Hepatocyte (in vitro differentiated cells): ENCODE data around the gene FRAT2. TPM values are rescaled to one million over a fixed set of nuclear protein-coding genes. Genes with fewer than 3 reads are reported as not detected.

Source experiments
- DNase-seq: peaks from one replicate; pipeline ENCODE4 v3.0.0-alpha.2; 2016; ENCODE audit warnings: low spot score
- H2AFZ ChIP-seq: fragments of 200-600 bp; sonication (generic); 2 replicates; pipeline ENCODE4 v1.6.0; 2016; ENCODE audit warnings: antibody characterized with exemption, mild to moderate bottlenecking
- H3K27ac ChIP-seq: fragments of 200-600 bp; sonication (generic); 2 replicates; pipeline ENCODE4 v1.5.1; 2016; ENCODE audit warnings: mild to moderate bottlenecking
- H3K27me3 ChIP-seq: fragments of 200-600 bp; sonication (generic); 2 replicates; pipeline ENCODE4 v1.6.1; 2016
- H3K36me3 ChIP-seq: fragments of 200-600 bp; sonication (generic); replicated peaks from 2 replicates; pipeline ENCODE4 v1.5.1; 2016; ENCODE audit warnings: low read depth; ENCODE audit not compliant: insufficient read depth
- H3K4me1 ChIP-seq: fragments of 200-600 bp; sonication (generic); 2 replicates; pipeline ENCODE4 v1.5.1; 2016; ENCODE audit warnings: mild to moderate bottlenecking, moderate library complexity; ENCODE audit not compliant: insufficient read depth
- H3K4me2 ChIP-seq: fragments of 200-600 bp; sonication (generic); 2 replicates; pipeline ENCODE4 v1.6.0; 2016
- H3K4me3 ChIP-seq: fragments of 200-600 bp; sonication (generic); 2 replicates; pipeline ENCODE4 v1.5.1; 2016; ENCODE audit warnings: mild to moderate bottlenecking
- H3K79me2 ChIP-seq: fragments of 200-600 bp; sonication (generic); 2 replicates; pipeline ENCODE4 v1.6.0; 2017; ENCODE audit warnings: mild to moderate bottlenecking
- H3K9me2 ChIP-seq: fragments of 200-600 bp; sonication (generic); replicated peaks from 2 replicates; pipeline ENCODE4 v1.6.0; 2017; ENCODE audit warnings: mild to moderate bottlenecking; ENCODE audit not compliant: insufficient read depth
- H3K9me3 ChIP-seq: fragments of 200-600 bp; sonication (generic); 2 replicates; pipeline ENCODE4 v1.5.1; 2016; ENCODE audit warnings: low read depth, mild to moderate bottlenecking
- H4K20me1 ChIP-seq: fragments of 200-600 bp; sonication (generic); 2 replicates; pipeline ENCODE4 v1.6.0; 2016; ENCODE audit warnings: mild to moderate bottlenecking; ENCODE audit not compliant: insufficient read depth, poor library complexity, severe bottlenecking
- EZH2 ChIP-seq: fragments of 200-600 bp; sonication (generic); IDR thresholded peaks from 2 replicates; pipeline ENCODE4 v1.6.1; 2016; ENCODE audit warnings: antibody characterized with exemption, mild to moderate bottlenecking, borderline replicate concordance
- EZH2phosphoT487 ChIP-seq: fragments of 200-600 bp; sonication (generic); IDR thresholded peaks from one replicate; pipeline ENCODE4 v1.6.1; 2018; ENCODE audit warnings: antibody characterized with exemption, mild to moderate bottlenecking, low read depth, moderate library complexity; ENCODE audit not compliant: unreplicated experiment, severe bottlenecking
- WGBS: methylation state at CpG from one replicate; pipeline ENCODE4 v1.1.6; 2016; ENCODE audit warnings: low lambda C conversion rate; ENCODE audit errors: missing lambda C conversion rate; 5-methylcytosine and 5-hydroxymethylcytosine counted together
- polyA plus RNA-seq: library from polyadenylated mRNA; unstranded; fragments of >200 nt; fragmentation: Nextera tagmentation; extraction: Ambion mirVana; gene quantifications from 2 replicates; pipeline ENCODE4 v1.2.1, GENCODE V29; 2016
- total RNA-seq: library from RNA; depleted of rRNA; stranded (reverse); fragments of >200 nt; gene quantifications from 2 replicates; pipeline ENCODE4 v1.2.3, GENCODE V29; 2014
- TF ChIP-seq, protein P1 (sequence below): fragments of 200-600 bp; sonication (generic); IDR thresholded peaks from 2 replicates; pipeline ENCODE4 v1.5.1; 2016; ENCODE audit warnings: antibody characterized with exemption, mild to moderate bottlenecking; ENCODE audit not compliant: poor library complexity

Gene FRAT2
- total and polyA plus RNA-seq, 2 experiments from 2014 or later, result 27.4 to 29.4 TPM

- Histone ChIP-seq H3K4me2 (no peak overlapping the region), H3K36me3 (no peaks in the 10 kb centered on the region), H3K4me3 (no peak overlapping the region), H4K20me1 (no peaks in the 10 kb centered on the region), H3K9me2 (no peaks in the 10 kb centered on the region), H2AFZ (no peak overlapping the region), H3K4me1 (peaks cover 4% of the 10 kb centered on the region), H3K9me3 (no peaks in the 10 kb centered on the region), H3K79me2 (no peaks in the 10 kb centered on the region), H3K27ac (no peak overlapping the region), H3K27me3 (no peaks in the 10 kb centered on the region)
- 93% methylated on average over 4 of the region's 4 CpGs for WGBS
- TF ChIP-seq, protein P1, sequence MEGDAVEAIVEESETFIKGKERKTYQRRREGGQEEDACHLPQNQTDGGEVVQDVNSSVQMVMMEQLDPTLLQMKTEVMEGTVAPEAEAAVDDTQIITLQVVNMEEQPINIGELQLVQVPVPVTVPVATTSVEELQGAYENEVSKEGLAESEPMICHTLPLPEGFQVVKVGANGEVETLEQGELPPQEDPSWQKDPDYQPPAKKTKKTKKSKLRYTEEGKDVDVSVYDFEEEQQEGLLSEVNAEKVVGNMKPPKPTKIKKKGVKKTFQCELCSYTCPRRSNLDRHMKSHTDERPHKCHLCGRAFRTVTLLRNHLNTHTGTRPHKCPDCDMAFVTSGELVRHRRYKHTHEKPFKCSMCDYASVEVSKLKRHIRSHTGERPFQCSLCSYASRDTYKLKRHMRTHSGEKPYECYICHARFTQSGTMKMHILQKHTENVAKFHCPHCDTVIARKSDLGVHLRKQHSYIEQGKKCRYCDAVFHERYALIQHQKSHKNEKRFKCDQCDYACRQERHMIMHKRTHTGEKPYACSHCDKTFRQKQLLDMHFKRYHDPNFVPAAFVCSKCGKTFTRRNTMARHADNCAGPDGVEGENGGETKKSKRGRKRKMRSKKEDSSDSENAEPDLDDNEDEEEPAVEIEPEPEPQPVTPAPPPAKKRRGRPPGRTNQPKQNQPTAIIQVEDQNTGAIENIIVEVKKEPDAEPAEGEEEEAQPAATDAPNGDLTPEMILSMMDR, result no peak
- TF ChIP-seq EZH2, result no peak
- TF ChIP-seq EZH2phosphoT487, result no peak
- no peak for DNase-seq
These were observed 23.4 kb downstream of the FRAT2 start for GRCh38 chr10:97311111-97311626.

GRCh38 chr10:97307866-97308780 is 26.4 kb downstream of the FRAT2 start:
- Histone ChIP-seq H3K9me2 (no peaks in the 10 kb centered on the region), H2AFZ (no peak overlapping the region), H3K9me3 (no peaks in the 10 kb centered on the region), H3K4me2 (no peak overlapping the region), H3K27ac (no peak overlapping the region), H3K4me3 (no peak overlapping the region), H3K79me2 (no peaks in the 10 kb centered on the region), H3K4me1 (peaks cover 4% of the 10 kb centered on the region), H4K20me1 (no peaks in the 10 kb centered on the region), H3K36me3 (no peaks in the 10 kb centered on the region), H3K27me3 (no peaks in the 10 kb centered on the region)
- TF ChIP-seq, protein P1, result no peak
- TF ChIP-seq EZH2phosphoT487 (no peak), EZH2 (no peak)
- whole genome bisulfite sequencing, result 76% methylated on average over 10 of the region's 10 CpGs
- DNase-seq, result no peak

DNA sequence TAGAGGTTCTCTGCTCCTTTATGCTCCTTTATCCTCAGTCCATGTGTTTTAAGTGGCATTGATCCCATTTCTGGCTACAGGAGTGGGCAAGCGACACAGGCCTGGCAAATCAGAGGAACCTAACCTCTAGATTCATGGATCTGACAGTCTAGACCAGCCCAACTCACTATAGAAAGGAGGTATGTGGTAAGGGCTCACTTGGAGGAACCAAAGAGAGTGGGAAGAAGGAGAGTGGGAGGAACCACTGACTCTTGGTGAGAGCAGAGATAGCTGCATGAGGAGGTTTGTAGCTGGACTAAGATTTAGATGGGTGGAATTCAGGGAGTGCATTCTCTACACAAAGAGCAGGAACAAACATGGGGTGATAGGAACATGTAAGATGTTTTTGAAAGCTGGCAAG is 27.1 kb downstream of the FRAT2 start:
- H3K9me3 ChIP-seq, result no peaks in the 10 kb centered on the region
- no peak overlapping the region for H3K4me3 ChIP-seq
- no peak for TF ChIP-seq EZH2
- no peak for TF ChIP-seq EZH2phosphoT487
- TF ChIP-seq, protein P1, result no peak

More for the DNA sequence above, 27.1 kb downstream of the FRAT2 start:
- H3K27me3 ChIP-seq, result no peaks in the 10 kb centered on the region
- no peak overlapping the region for H3K4me2 ChIP-seq
- no peaks in the 10 kb centered on the region for H3K9me2 ChIP-seq
- H3K27ac ChIP-seq, result no peak overlapping the region
- 100% methylated on average over 1 of the region's 1 CpG for WGBS
- DNase-seq, result no peak
- no peaks in the 10 kb centered on the region for H3K79me2 ChIP-seq
- H4K20me1 ChIP-seq, result no peaks in the 10 kb centered on the region
- H2AFZ ChIP-seq, result no peak overlapping the region
- H3K36me3 ChIP-seq, result no peaks in the 10 kb centered on the region
- H3K4me1 ChIP-seq, result peaks cover 4% of the 10 kb centered on the region
